Measurements from ENCODE around the gene PITX3.
"Not testable (repeated sequence)": the region's sequence is repeated elsewhere in the genome, so short reads cannot be mapped to it uniquely, and the experiment has no call there.

Gene PITX3

GRCh38 chr10:102255404-102255803 is 14.1 kb upstream of the PITX3 start:
- no peak for DNase-seq (ENCODE audit: low read depth in 2 of 2)

GRCh38 chr10:102254426-102254825 is 13.1 kb upstream of the PITX3 start:
- DNase-seq (ENCODE audit: low read depth in 2 of 2): no peak

- DNase-seq (ENCODE audit: low read depth in 2 of 2): not testable (repeated sequence)
Observed at GRCh38 chr10:102252508-102252907, 11.2 kb upstream of the PITX3 start.

GRCh38 chr10:102247734-102248133 is 6.4 kb upstream of the PITX3 start:
- no peak for DNase-seq (ENCODE audit: low read depth in 2 of 2)

- DNase-seq (ENCODE audit: low read depth in 2 of 2): no peak
Observed at GRCh38 chr10:102246261-102246660, 4.9 kb upstream of the PITX3 start.

GRCh38 chr10:102245932-102246251 is 4.6 kb upstream of the PITX3 start:
- no peak for DNase-seq (ENCODE audit: low read depth in 2 of 2)

GRCh38 chr10:102245082-102245931 is 4.0 kb upstream of the PITX3 start, which contains the start of gene GBF1:
Gene GBF1, plus strand, starts transcription at chr10:102245532. Its CDS starts 13,407 bp downstream, at chr10:102258939.
- peak; percentile 68 to 70 for DNase-seq (ENCODE audit: low read depth in 2 of 2)

- DNase-seq (ENCODE audit: low read depth in 2 of 2): no peak
Observed at GRCh38 chr10:102243309-102243708, 2.0 kb upstream of the PITX3 start.

- no peak for DNase-seq (ENCODE audit: low read depth in 2 of 2)
Observed at GRCh38 chr10:102242118-102242485, 790 bp upstream of the PITX3 start.

- DNase-seq (ENCODE audit: low read depth in 2 of 2): no peak
Observed at GRCh38 chr10:102241032-102241443, 274 bp downstream of the PITX3 start.

GRCh38 chr10:102240467-102241031 is 763 bp downstream of the PITX3 start:
- no peak for DNase-seq (ENCODE audit: low read depth in 2 of 2)

GRCh38 chr10:102237711-102238252 is 3.5 kb downstream of the PITX3 start:
- no peak for DNase-seq (ENCODE audit: low read depth in 2 of 2)

- DNase-seq (ENCODE audit: low read depth in 2 of 2): no peak
Observed at GRCh38 chr10:102236006-102236405, 5.3 kb downstream of the PITX3 start.

GRCh38 chr10:102235598-102235920 is 5.8 kb downstream of the PITX3 start:
- no peak for DNase-seq (ENCODE audit: low read depth in 2 of 2)

- DNase-seq (ENCODE audit: low read depth in 2 of 2): no peak
Observed at GRCh38 chr10:102234888-102235597, 6.3 kb downstream of the PITX3 start.

GRCh38 chr10:102233997-102234396 is 7.3 kb downstream of the PITX3 start:
- DNase-seq (ENCODE audit: low read depth in 2 of 2): no peak

- peak in 1 of 2 donors; percentile 44 for DNase-seq (ENCODE audit: low read depth in 2 of 2)
Observed at GRCh38 chr10:102231357-102232318, 9.7 kb downstream of the PITX3 start.

GRCh38 chr10:102230861-102231356 is 10.4 kb downstream of the PITX3 start:
- DNase-seq (ENCODE audit: low read depth in 2 of 2): no peak

GRCh38 chr10:102230264-102230860 is 10.9 kb downstream of the PITX3 start:
- no peak for DNase-seq (ENCODE audit: low read depth in 2 of 2)

GRCh38 chr10:102229810-102230263 is 11.5 kb downstream of the PITX3 start:
- DNase-seq (ENCODE audit: low read depth in 2 of 2): peak; percentile 68 to 77

- DNase-seq (ENCODE audit: low read depth in 2 of 2): no peak
Observed at GRCh38 chr10:102227050-102227449, 14.3 kb downstream of the PITX3 start.
